Mesenchymal stem cell (in vitro differentiated cells and primary cell): ENCODE results near the gene TMEM151B.
A peak's percentile ranks its signal among the peaks of the same experiment; 100 is the strongest.

Experiments used
- DNase-seq: peaks from one replicate; pipeline ENCODE4 v3.0.0-alpha.2; 2013
- H2AFZ ChIP-seq: one replicate; pipeline ENCODE4 v1.6.1; 2013; ENCODE audit warnings: low read depth, mild to moderate bottlenecking, control low read depth, inconsistent platforms, low read length, moderate library complexity
- H2AK5ac ChIP-seq: 2 replicates; pipeline ENCODE4 v1.6.1; 2013; ENCODE audit warnings: low read length, moderate library complexity, mild to moderate bottlenecking, inconsistent platforms; ENCODE audit not compliant: severe bottlenecking
- H2BK120ac ChIP-seq: one replicate; pipeline ENCODE4 v1.6.1; 2013; ENCODE audit warnings: low read depth, mild to moderate bottlenecking, inconsistent platforms, low read length, moderate library complexity
- H2BK12ac ChIP-seq, 2 experiments: one replicate each; pipeline ENCODE4 v1.6.1; 2013; ENCODE audit warnings: inconsistent platforms in 2 of 2, low read length in 2 of 2, mild to moderate bottlenecking in 2 of 2, moderate library complexity in 2 of 2, control low read depth in 1 of 2
- H2BK15ac ChIP-seq: one replicate; pipeline ENCODE4 v1.6.1; 2013; ENCODE audit warnings: mild to moderate bottlenecking, low read depth, inconsistent platforms; ENCODE audit not compliant: poor library complexity, severe bottlenecking
- H2BK5ac ChIP-seq: 2 replicates; pipeline ENCODE4 v1.6.1; 2013; ENCODE audit warnings: low read depth, mild to moderate bottlenecking, low read length, control low read depth, inconsistent platforms; ENCODE audit not compliant: poor library complexity, severe bottlenecking
- H3K14ac ChIP-seq, 2 experiments: one replicate each; pipeline ENCODE4 v1.6.1; 2013; ENCODE audit warnings: inconsistent platforms in 2 of 2, low read length in 2 of 2, control low read depth in 1 of 2, mild to moderate bottlenecking in 1 of 2, moderate library complexity in 1 of 2
- H3K18ac ChIP-seq, 2 experiments: one replicate each; pipeline ENCODE4 v1.6.1; 2013; ENCODE audit warnings: inconsistent platforms in 2 of 2, low read length in 2 of 2, control low read depth in 1 of 2, low read depth in 1 of 2, mild to moderate bottlenecking in 1 of 2
- H3K23ac ChIP-seq, 2 experiments: one replicate each; pipeline ENCODE4 v1.6.1; 2013; ENCODE audit warnings: inconsistent platforms in 2 of 2, low read length in 2 of 2, mild to moderate bottlenecking in 2 of 2, moderate library complexity in 2 of 2, control low read depth in 1 of 2
- H3K27ac ChIP-seq: 2 replicates; pipeline ENCODE4 v1.5.1; 2013; ENCODE audit warnings: mild to moderate bottlenecking, moderate library complexity, low read length, control low read depth, inconsistent platforms; ENCODE audit not compliant: poor library complexity, severe bottlenecking
- H3K27me3 ChIP-seq, 2 experiments: 2 replicates each; pipeline versions ENCODE4 v1.6.1 to v1.7.0; 2013; ENCODE audit warnings: low read length in 2 of 2, mild to moderate bottlenecking in 2 of 2, moderate library complexity in 2 of 2, control low read depth in 1 of 2, inconsistent platforms in 1 of 2; ENCODE audit not compliant: control insufficient read depth in 1 of 2, insufficient read depth in 1 of 2
- H3K36me3 ChIP-seq, 2 experiments: 2 replicates each; pipeline versions ENCODE4 v1.6.1 to v1.7.0; 2013; ENCODE audit warnings: low read length in 2 of 2, control low read depth in 1 of 2, inconsistent platforms in 1 of 2, low read depth in 1 of 2, mild to moderate bottlenecking in 1 of 2; ENCODE audit not compliant: insufficient read depth in 2 of 2, control insufficient read depth in 1 of 2
- H3K4ac ChIP-seq, 2 experiments: one replicate each; pipeline ENCODE4 v1.6.1; 2013; ENCODE audit warnings: inconsistent platforms in 2 of 2, low read length in 2 of 2, mild to moderate bottlenecking in 2 of 2, moderate library complexity in 2 of 2, control low read depth in 1 of 2, low read depth in 1 of 2
- H3K4me1 ChIP-seq: 2 replicates; pipeline ENCODE4 v1.6.1; 2013; ENCODE audit warnings: low read depth, low read length, control low read depth; ENCODE audit not compliant: control insufficient read depth, insufficient read depth
- H3K4me2 ChIP-seq: 2 replicates; pipeline ENCODE4 v1.6.1; 2013; ENCODE audit warnings: low read length, mild to moderate bottlenecking, inconsistent platforms; ENCODE audit not compliant: poor library complexity, severe bottlenecking
- H3K4me3 ChIP-seq, 2 experiments: 2 replicates each; pipeline versions ENCODE4 v1.5.1 to v1.7.0; 2013; ENCODE audit warnings: low read length in 2 of 2, mild to moderate bottlenecking in 2 of 2, control low read depth in 1 of 2, low read depth in 1 of 2; ENCODE audit not compliant: insufficient read depth in 1 of 2
- H3K79me1 ChIP-seq: replicated peaks from 2 replicates; pipeline ENCODE4 v1.6.1; 2013; ENCODE audit warnings: mild to moderate bottlenecking, control low read depth, low read length, inconsistent platforms; ENCODE audit not compliant: poor library complexity, severe bottlenecking
- H3K9ac ChIP-seq: 2 replicates; pipeline ENCODE4 v1.7.0; 2013; ENCODE audit warnings: mild to moderate bottlenecking, low read length, moderate library complexity
- H3K9me3 ChIP-seq: 2 replicates; pipeline ENCODE4 v1.7.0; 2013; ENCODE audit warnings: mild to moderate bottlenecking, low read length; ENCODE audit not compliant: control insufficient read depth
- H4K8ac ChIP-seq: one replicate; pipeline ENCODE4 v1.6.1; 2013; ENCODE audit warnings: inconsistent platforms, mild to moderate bottlenecking, low read length, moderate library complexity
- H4K91ac ChIP-seq: one replicate; pipeline ENCODE4 v1.6.1; 2013; ENCODE audit warnings: mild to moderate bottlenecking, low read length, inconsistent platforms
- WGBS: methylation state at CpG from one replicate; pipeline ENCODE4 v1.1.7; 2013; ENCODE audit warnings: mixed read lengths; 5-methylcytosine and 5-hydroxymethylcytosine counted together

Gene TMEM151B

GRCh38 chr6:44269178-44269920 lies 901 bp upstream of the TMEM151B start:
- Histone ChIP-seq H3K79me1 (no peaks in the 10 kb centered on the region), H2BK120ac (no peak overlapping the region), H4K8ac (no peak overlapping the region), H2BK12ac (no peak overlapping the region), H3K4ac (no peak overlapping the region), H3K27me3 (peaks cover 56 to 63% of the 10 kb centered on the region in 2 experiments), H3K36me3 (no peaks in the 10 kb centered on the region), H2AK5ac (no peak overlapping the region), H3K18ac (no peak overlapping the region), H3K27ac (no peak overlapping the region), H3K14ac (no peak overlapping the region), H3K4me2 (no peak overlapping the region), H3K4me1 (peaks cover 5% of the 10 kb centered on the region), H2AFZ (no peak overlapping the region), H3K4me3 (no peak overlapping the region), H3K23ac (no peak overlapping the region), H2BK5ac (no peak overlapping the region), H4K91ac (no peak overlapping the region), H2BK15ac (no peak overlapping the region), H3K9me3 (no peaks in the 10 kb centered on the region), H3K9ac (no peak overlapping the region)
- DNase-seq = no peak
- WGBS = no CpG with 5 or more reads among the region's 1 CpG

- DNase-seq = no peak
- Histone ChIP-seq H3K4me2 (peak overlapping the region; percentile 70), H2AFZ (no peak overlapping the region), H3K4ac (no peak overlapping the region), H3K27me3 (peaks cover 65 to 67% of the 10 kb centered on the region in 2 experiments), H2BK120ac (no peak overlapping the region), H2BK15ac (no peak overlapping the region), H2BK12ac (no peak overlapping the region), H3K23ac (no peak overlapping the region), H4K91ac (no peak overlapping the region), H3K36me3 (no peaks in the 10 kb centered on the region), H3K9me3 (no peaks in the 10 kb centered on the region), H3K79me1 (no peaks in the 10 kb centered on the region), H3K9ac (no peak overlapping the region), H3K27ac (no peak overlapping the region), H2BK5ac (no peak overlapping the region), H3K4me3 (peak overlapping the region in 1 of 2 experiments; percentile 48), H3K18ac (no peak overlapping the region), H2AK5ac (no peak overlapping the region), H4K8ac (no peak overlapping the region), H3K14ac (no peak overlapping the region), H3K4me1 (peaks cover 4% of the 10 kb centered on the region)
- WGBS = 3% methylated on average over 33 of the region's 90 CpGs
Observed at GRCh38 chr6:44270526-44271405, 516 bp downstream of the TMEM151B start.

GRCh38 chr6:44271406-44271723 lies 1.1 kb downstream of the TMEM151B start:
- no peak overlapping the region for H3K4ac ChIP-seq
- H3K9ac ChIP-seq = no peak overlapping the region
- no peaks in the 10 kb centered on the region for H3K36me3 ChIP-seq
- H3K18ac ChIP-seq = no peak overlapping the region
- H3K23ac ChIP-seq = no peak overlapping the region
- H2BK12ac ChIP-seq = no peak overlapping the region
- H2BK120ac ChIP-seq = no peak overlapping the region
- H3K14ac ChIP-seq = no peak overlapping the region
- no peak for DNase-seq
- H3K4me2 ChIP-seq = no peak overlapping the region
- no peaks in the 10 kb centered on the region for H3K9me3 ChIP-seq
- H3K27me3 ChIP-seq = peaks cover 65 to 72% of the 10 kb centered on the region in 2 experiments
- no peak overlapping the region for H2BK15ac ChIP-seq
- no peak overlapping the region for H2AFZ ChIP-seq
- H3K27ac ChIP-seq = no peak overlapping the region
- no peak overlapping the region for H3K4me3 ChIP-seq
- no peak overlapping the region for H4K91ac ChIP-seq
- H3K79me1 ChIP-seq = no peaks in the 10 kb centered on the region
- H2AK5ac ChIP-seq = no peak overlapping the region
- no peak overlapping the region for H4K8ac ChIP-seq
- H3K4me1 ChIP-seq = peaks cover 3% of the 10 kb centered on the region
- H2BK5ac ChIP-seq = no peak overlapping the region
- 88% methylated on average over 6 of the region's 6 CpGs for WGBS

- H3K4ac ChIP-seq = no peak overlapping the region
- no peak overlapping the region for H4K8ac ChIP-seq
- H3K9ac ChIP-seq = no peak overlapping the region
- H2BK120ac ChIP-seq = no peak overlapping the region
- H3K23ac ChIP-seq = peak overlapping the region in 1 of 2 experiments; percentile 11
- H2AFZ ChIP-seq = no peak overlapping the region
- no peak overlapping the region for H2BK12ac ChIP-seq
- no peaks in the 10 kb centered on the region for H3K9me3 ChIP-seq
- H3K4me1 ChIP-seq = peaks cover 3% of the 10 kb centered on the region
- H3K27me3 ChIP-seq = peaks cover 60 to 78% of the 10 kb centered on the region in 2 experiments
- H3K4me3 ChIP-seq = no peak overlapping the region
- no peak overlapping the region for H2BK5ac ChIP-seq
- DNase-seq = no peak
- no peak overlapping the region for H3K14ac ChIP-seq
- H3K36me3 ChIP-seq = no peaks in the 10 kb centered on the region
- H3K79me1 ChIP-seq = no peaks in the 10 kb centered on the region
- 85% methylated on average over 2 of the region's 3 CpGs for WGBS
- H3K27ac ChIP-seq = no peak overlapping the region
- no peak overlapping the region for H2AK5ac ChIP-seq
- no peak overlapping the region for H3K4me2 ChIP-seq
- no peak overlapping the region for H4K91ac ChIP-seq
- H2BK15ac ChIP-seq = no peak overlapping the region
- H3K18ac ChIP-seq = no peak overlapping the region
Observed at GRCh38 chr6:44271914-44272313, 1.7 kb downstream of the TMEM151B start.
